ENCODE measurements around the gene SRMS. TPM values are rescaled to one million over a fixed set of nuclear protein-coding genes. Genes with fewer than 3 reads are reported as not detected.

SRMS gene
- total RNA-seq, 1 experiment from 2014 or later: 0.79 TPM

DNA sequence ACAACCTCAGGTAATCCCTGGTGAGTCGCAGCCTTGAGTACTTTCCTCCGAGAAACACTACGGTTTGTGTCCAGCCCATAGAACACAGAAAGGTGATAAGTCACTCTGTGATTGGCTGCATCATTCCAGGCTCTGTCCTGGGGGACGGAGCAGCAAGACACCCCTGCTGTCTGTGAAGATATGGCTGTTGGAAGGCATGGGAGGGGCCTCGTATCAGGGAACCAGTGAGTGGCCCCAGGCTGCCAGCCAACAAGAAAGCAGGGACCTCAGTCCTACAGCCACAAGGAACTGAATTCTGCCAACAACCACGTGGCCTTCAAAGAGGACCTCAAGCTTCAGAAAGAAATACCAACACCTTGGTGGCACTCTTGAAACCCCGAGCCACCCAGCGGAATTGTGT, 42.3 kb downstream of the SRMS start:
- H3K4me1 ChIP-seq (ENCODE audit: insufficient read depth, low read length): no peaks in the 10 kb centered on the region
- no CpG with 5 or more reads among the region's 8 CpGs for WGBS (ENCODE audit: extremely low coverage, insufficient read length, low lambda C conversion rate)

More for the DNA sequence above, 42.3 kb downstream of the SRMS start:
- H3K14ac ChIP-seq (ENCODE audit: insufficient read depth, low read length): no peak overlapping the region
- no peak for DNase-seq
- Mint-ChIP-seq H3K4me3 (no peak overlapping the region), H3K4me1 (no peaks in the 10 kb centered on the region), H3K27ac (no peak overlapping the region), H3K9me3 (peaks cover 11 to 34% of the 10 kb centered on the region in 2 experiments; a peak in 4 of 5 replicates), H3K36me3 (ENCODE audit: insufficient read depth in 1 of 3, low read depth in 3 of 3) (peaks cover 0 to 24% (median 0%) of the 10 kb centered on the region in 3 experiments; a peak in 3 of 7 replicates), H3K27me3 (ENCODE audit: low read depth) (peaks cover 61% of the 10 kb centered on the region)
- no peak overlapping the region for H2BK120ac ChIP-seq (ENCODE audit: low read depth, low read length, poor library complexity, severe bottlenecking)
- TF ChIP-seq, protein P1, sequence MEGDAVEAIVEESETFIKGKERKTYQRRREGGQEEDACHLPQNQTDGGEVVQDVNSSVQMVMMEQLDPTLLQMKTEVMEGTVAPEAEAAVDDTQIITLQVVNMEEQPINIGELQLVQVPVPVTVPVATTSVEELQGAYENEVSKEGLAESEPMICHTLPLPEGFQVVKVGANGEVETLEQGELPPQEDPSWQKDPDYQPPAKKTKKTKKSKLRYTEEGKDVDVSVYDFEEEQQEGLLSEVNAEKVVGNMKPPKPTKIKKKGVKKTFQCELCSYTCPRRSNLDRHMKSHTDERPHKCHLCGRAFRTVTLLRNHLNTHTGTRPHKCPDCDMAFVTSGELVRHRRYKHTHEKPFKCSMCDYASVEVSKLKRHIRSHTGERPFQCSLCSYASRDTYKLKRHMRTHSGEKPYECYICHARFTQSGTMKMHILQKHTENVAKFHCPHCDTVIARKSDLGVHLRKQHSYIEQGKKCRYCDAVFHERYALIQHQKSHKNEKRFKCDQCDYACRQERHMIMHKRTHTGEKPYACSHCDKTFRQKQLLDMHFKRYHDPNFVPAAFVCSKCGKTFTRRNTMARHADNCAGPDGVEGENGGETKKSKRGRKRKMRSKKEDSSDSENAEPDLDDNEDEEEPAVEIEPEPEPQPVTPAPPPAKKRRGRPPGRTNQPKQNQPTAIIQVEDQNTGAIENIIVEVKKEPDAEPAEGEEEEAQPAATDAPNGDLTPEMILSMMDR (conservative IDR thresholded peaks at IDR 0.05): no peak
- peaks cover 2% of the 10 kb centered on the region for H4K20me1 ChIP-seq (ENCODE audit: control insufficient read depth, insufficient read depth, insufficient read length)
- no peak overlapping the region for H3K4ac ChIP-seq (ENCODE audit: low read depth, low read length)
- H3K23me2 ChIP-seq (ENCODE audit: insufficient read length, low read depth, low read length, poor library complexity, severe bottlenecking): no peaks in the 10 kb centered on the region
- no peaks in the 10 kb centered on the region for H3K79me1 ChIP-seq (ENCODE audit: insufficient read depth, low read depth, low read length, poor library complexity, severe bottlenecking)
- no peak overlapping the region for H3K27ac ChIP-seq (ENCODE audit: insufficient read length, low read depth, low read length)
- no peaks in the 10 kb centered on the region for H3K9me3 ChIP-seq (ENCODE audit: control insufficient read depth, low read depth, low read length)
- no peak overlapping the region for H2BK15ac ChIP-seq (ENCODE audit: low read depth, low read length)
- H2BK5ac ChIP-seq (ENCODE audit: insufficient read length, low read length): no peak overlapping the region
- no peak overlapping the region for H4K5ac ChIP-seq (ENCODE audit: insufficient read length, low read depth, low read length)
- no peak overlapping the region for H4K91ac ChIP-seq (ENCODE audit: insufficient read length, low read depth, low read length)
- H3K79me2 ChIP-seq (ENCODE audit: insufficient read depth, low read length): no peaks in the 10 kb centered on the region
- H3T11ph ChIP-seq (ENCODE audit: low read length): no peak overlapping the region
- H3K23ac ChIP-seq (ENCODE audit: insufficient read length, low read depth, low read length): no peak overlapping the region
- H2AFZ ChIP-seq (ENCODE audit: low read length): no peak overlapping the region
- H3K27me3 ChIP-seq (ENCODE audit: insufficient read depth, low read length): no peaks in the 10 kb centered on the region; the same call in 1 of the 2 replicates
- H4K8ac ChIP-seq (replicated peaks; ENCODE audit: insufficient read length, low read depth, low read length): no peak overlapping the region
- no peak overlapping the region for H2BK20ac ChIP-seq (ENCODE audit: low read depth, low read length, poor library complexity, severe bottlenecking)
- no peak overlapping the region for H3K56ac ChIP-seq (ENCODE audit: insufficient read length, low read depth, low read length)
- no peak overlapping the region for H3K18ac ChIP-seq (ENCODE audit: insufficient read length, low read depth, low read length)
- no peak overlapping the region for H3K4me2 ChIP-seq (ENCODE audit: insufficient read depth, insufficient read length, low read length)
- no peak overlapping the region for H2BK12ac ChIP-seq (ENCODE audit: insufficient read length, low read depth, low read length)
- H2AK5ac ChIP-seq (ENCODE audit: insufficient read length, low read length): no peak overlapping the region
- no peak overlapping the region for H3K9ac ChIP-seq (ENCODE audit: extremely low read depth, insufficient read length, low read length)

Data from H9 (cell line).